ENCODE measurements around the gene ANKRD13A. TPM values are rescaled to one million over a fixed set of nuclear protein-coding genes. Genes with fewer than 3 reads are reported as not detected.

ANKRD13A gene
- total RNA-seq, 2 donors from 2014 or later, result 33.0 to 35.0 TPM

GRCh38 chr12:110024051-110024450 lies 24.8 kb downstream of the ANKRD13A start:
- ATAC-seq, result no peak

DNA sequence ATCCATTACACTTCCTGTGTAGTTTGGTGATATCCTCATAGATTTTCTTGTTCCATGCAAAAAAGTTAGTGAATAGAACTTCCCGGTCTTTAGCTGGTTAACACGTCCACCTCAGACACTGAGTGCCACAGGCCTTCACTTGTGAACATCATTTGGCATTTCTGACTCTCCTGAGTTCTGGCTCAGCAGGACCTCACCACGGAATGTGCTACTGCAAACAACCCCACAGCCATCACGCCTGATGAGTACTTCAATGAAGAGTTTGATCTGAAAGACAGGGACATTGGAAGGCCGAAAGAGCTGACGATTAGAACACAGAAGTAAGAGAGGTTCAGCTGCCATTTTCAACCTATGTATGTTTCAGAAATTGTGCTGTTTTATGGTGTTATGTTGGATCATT lies 29.1 kb downstream of the ANKRD13A start:
- intact Hi-C loops (cut with DNase I), result no loop called here
- TF ChIP-seq, protein P1, sequence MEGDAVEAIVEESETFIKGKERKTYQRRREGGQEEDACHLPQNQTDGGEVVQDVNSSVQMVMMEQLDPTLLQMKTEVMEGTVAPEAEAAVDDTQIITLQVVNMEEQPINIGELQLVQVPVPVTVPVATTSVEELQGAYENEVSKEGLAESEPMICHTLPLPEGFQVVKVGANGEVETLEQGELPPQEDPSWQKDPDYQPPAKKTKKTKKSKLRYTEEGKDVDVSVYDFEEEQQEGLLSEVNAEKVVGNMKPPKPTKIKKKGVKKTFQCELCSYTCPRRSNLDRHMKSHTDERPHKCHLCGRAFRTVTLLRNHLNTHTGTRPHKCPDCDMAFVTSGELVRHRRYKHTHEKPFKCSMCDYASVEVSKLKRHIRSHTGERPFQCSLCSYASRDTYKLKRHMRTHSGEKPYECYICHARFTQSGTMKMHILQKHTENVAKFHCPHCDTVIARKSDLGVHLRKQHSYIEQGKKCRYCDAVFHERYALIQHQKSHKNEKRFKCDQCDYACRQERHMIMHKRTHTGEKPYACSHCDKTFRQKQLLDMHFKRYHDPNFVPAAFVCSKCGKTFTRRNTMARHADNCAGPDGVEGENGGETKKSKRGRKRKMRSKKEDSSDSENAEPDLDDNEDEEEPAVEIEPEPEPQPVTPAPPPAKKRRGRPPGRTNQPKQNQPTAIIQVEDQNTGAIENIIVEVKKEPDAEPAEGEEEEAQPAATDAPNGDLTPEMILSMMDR (IDR thresholded peaks at IDR 0.05), result no peak
- TF ChIP-seq POLR2A (IDR thresholded peaks at IDR 0.05), result no peak
- 83 to 91% methylated on average over 5 to 6 of the region's 6 CpGs for WGBS, 2 donors
- Histone ChIP-seq H3K27me3 (no peaks in the 10 kb centered on the region), H3K36me3 (replicated peaks in 1 of 2; ENCODE audit: insufficient read depth in 1 of 2, low read depth in 2 of 2) (peaks cover 5 to 10% of the 10 kb centered on the region in 2 donors), H3K27ac (no peak overlapping the region), H3K4me3 (no peak overlapping the region), H3K9me3 (no peaks in the 10 kb centered on the region), H3K4me1 (no peaks in the 10 kb centered on the region)
- DNase-seq (no peak), ATAC-seq (no peak)

More at GRCh38 chr12:110024051-110024450, 24.8 kb downstream of the ANKRD13A start:
- intact Hi-C loops (cut with DNase I), result no loop called here
- H3K9me3 ChIP-seq, result no peaks in the 10 kb centered on the region
- DNase-seq, result no peak
- H3K27ac ChIP-seq, result no peak overlapping the region
- no peak for TF ChIP-seq POLR2A (IDR thresholded peaks at IDR 0.05)
- TF ChIP-seq, protein P1 (IDR thresholded peaks at IDR 0.05), result no peak
- H3K36me3 ChIP-seq (replicated peaks in 1 of 2; ENCODE audit: insufficient read depth in 1 of 2, low read depth in 2 of 2), result peaks cover 0 to 18% of the 10 kb centered on the region in 2 donors
- H3K4me3 ChIP-seq, result no peak overlapping the region
- no peaks in the 10 kb centered on the region for H3K4me1 ChIP-seq
- 82% methylated on average over 2 of the region's 2 CpGs for WGBS, 2 donors
- H3K27me3 ChIP-seq, result no peaks in the 10 kb centered on the region

GRCh38 chr12:110029290-110029815 lies 30.1 kb downstream of the ANKRD13A start:
- DNase-seq (no peak), ATAC-seq (no peak)
- Histone ChIP-seq H3K4me1 (no peaks in the 10 kb centered on the region), H3K4me3 (no peak overlapping the region), H3K36me3 (replicated peaks in 1 of 2; ENCODE audit: insufficient read depth in 1 of 2, low read depth in 2 of 2) (peaks cover 5 to 16% of the 10 kb centered on the region in 2 donors), H3K27ac (no peak overlapping the region), H3K9me3 (no peaks in the 10 kb centered on the region), H3K27me3 (no peaks in the 10 kb centered on the region)
- TF ChIP-seq, protein P1 (IDR thresholded peaks at IDR 0.05), result no peak
- 80% methylated on average over 2 of the region's 2 CpGs; no CpG with 5 or more reads in 1 of the 2 donors for WGBS, 2 donors
- intact Hi-C loops (cut with DNase I), result no loop called here

DNA sequence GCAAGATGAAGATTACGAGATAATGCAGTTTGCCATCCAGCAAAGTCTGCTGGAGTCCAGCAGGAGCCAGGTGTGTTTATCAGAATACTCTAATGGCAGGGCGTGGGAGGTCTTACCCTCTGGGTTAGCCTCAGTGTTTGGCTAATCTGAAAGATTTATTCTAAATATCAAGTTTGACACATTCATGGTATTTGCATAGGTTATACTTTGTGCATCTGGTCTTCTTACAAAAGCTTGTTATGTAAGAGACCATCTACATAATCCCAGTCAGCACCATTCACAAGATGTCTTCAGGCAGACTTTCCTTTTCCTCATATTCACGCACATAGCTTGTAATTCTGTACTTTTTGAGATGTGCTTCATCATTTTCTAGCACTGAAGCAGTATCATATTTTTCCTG lies 34.7 kb downstream of the ANKRD13A start:
- Histone ChIP-seq H3K4me3 (no peak overlapping the region), H3K36me3 (replicated peaks in 1 of 2; ENCODE audit: insufficient read depth in 1 of 2, low read depth in 2 of 2) (peaks cover 5 to 16% of the 10 kb centered on the region in 2 donors), H3K27ac (no peak overlapping the region), H3K9me3 (no peaks in the 10 kb centered on the region), H3K27me3 (no peaks in the 10 kb centered on the region), H3K4me1 (peaks cover 10% of the 10 kb centered on the region)
- TF ChIP-seq POLR2A (IDR thresholded peaks at IDR 0.05), result no peak
- TF ChIP-seq, protein P1 (IDR thresholded peaks at IDR 0.05), result no peak
- 90 to 96% methylated on average over 3 of the region's 3 CpGs for WGBS, 2 donors
- intact Hi-C loops (cut with DNase I), result no loop called here
- no peak for DNase-seq
- ATAC-seq, result no peak

- TF ChIP-seq POLR2A (IDR thresholded peaks at IDR 0.05), result no peak
- TF ChIP-seq, protein P1 (IDR thresholded peaks at IDR 0.05), result no peak
- H3K4me3 ChIP-seq, result no peak overlapping the region
- H3K36me3 ChIP-seq (replicated peaks in 1 of 2; ENCODE audit: insufficient read depth in 1 of 2, low read depth in 2 of 2), result peaks cover 0 to 8% of the 10 kb centered on the region in 2 donors
- peaks cover 26% of the 10 kb centered on the region for H3K4me1 ChIP-seq
- no peaks in the 10 kb centered on the region for H3K9me3 ChIP-seq
- WGBS, 2 donors, result 68 to 72% methylated on average over 4 to 7 of the region's 7 CpGs
- H3K27ac ChIP-seq, result no peak overlapping the region
- no peaks in the 10 kb centered on the region for H3K27me3 ChIP-seq
- ATAC-seq, result no peak
- intact Hi-C loops (cut with DNase I), result no loop called here
- no peak for DNase-seq
Measured at GRCh38 chr12:110035534-110036104, 36.4 kb downstream of the ANKRD13A start.

Data from body of pancreas (tissue), 4 donors.